ENCODE results near the gene ACBD5. TPM values are rescaled to one million over a fixed set of nuclear protein-coding genes. Genes with fewer than 3 reads are reported as not detected.

The ACBD5 gene
- total RNA-seq, 1 donor from 2014 or later = 23.8 TPM

- H3K4me3 ChIP-seq (ENCODE audit: insufficient read depth, low read depth, low read length) = no peak overlapping the region
- TF ChIP-seq EZH2 (IDR thresholded peaks at IDR 0.05; ENCODE audit: insufficient read depth, low read length) = no peak
- TF ChIP-seq, protein P1, sequence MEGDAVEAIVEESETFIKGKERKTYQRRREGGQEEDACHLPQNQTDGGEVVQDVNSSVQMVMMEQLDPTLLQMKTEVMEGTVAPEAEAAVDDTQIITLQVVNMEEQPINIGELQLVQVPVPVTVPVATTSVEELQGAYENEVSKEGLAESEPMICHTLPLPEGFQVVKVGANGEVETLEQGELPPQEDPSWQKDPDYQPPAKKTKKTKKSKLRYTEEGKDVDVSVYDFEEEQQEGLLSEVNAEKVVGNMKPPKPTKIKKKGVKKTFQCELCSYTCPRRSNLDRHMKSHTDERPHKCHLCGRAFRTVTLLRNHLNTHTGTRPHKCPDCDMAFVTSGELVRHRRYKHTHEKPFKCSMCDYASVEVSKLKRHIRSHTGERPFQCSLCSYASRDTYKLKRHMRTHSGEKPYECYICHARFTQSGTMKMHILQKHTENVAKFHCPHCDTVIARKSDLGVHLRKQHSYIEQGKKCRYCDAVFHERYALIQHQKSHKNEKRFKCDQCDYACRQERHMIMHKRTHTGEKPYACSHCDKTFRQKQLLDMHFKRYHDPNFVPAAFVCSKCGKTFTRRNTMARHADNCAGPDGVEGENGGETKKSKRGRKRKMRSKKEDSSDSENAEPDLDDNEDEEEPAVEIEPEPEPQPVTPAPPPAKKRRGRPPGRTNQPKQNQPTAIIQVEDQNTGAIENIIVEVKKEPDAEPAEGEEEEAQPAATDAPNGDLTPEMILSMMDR (IDR thresholded peaks at IDR 0.05; ENCODE audit: insufficient read depth, low read depth, low read length) = no peak
- no peak overlapping the region for H3K4me2 ChIP-seq (ENCODE audit: low read length)
- no peaks in the 10 kb centered on the region for H4K20me1 ChIP-seq (ENCODE audit: insufficient read depth, low read length)
- H3K4me3 Mint-ChIP-seq (ENCODE audit: unreplicated experiment) = no peak overlapping the region
- H3K79me2 ChIP-seq (ENCODE audit: insufficient read depth, low read length) = no peaks in the 10 kb centered on the region
- no peaks in the 10 kb centered on the region for H3K36me3 ChIP-seq (ENCODE audit: insufficient read depth, low read length)
- H3K27me3 Mint-ChIP-seq (ENCODE audit: low read depth, unreplicated experiment) = no peaks in the 10 kb centered on the region
- DNase-seq (ENCODE audit: low read depth) = no peak
- no peak overlapping the region for H3K27ac Mint-ChIP-seq (ENCODE audit: unreplicated experiment)
- peaks cover 7% of the 10 kb centered on the region for H3K4me1 ChIP-seq (ENCODE audit: insufficient read depth, low read length)
- H3K9ac ChIP-seq (ENCODE audit: low read length) = no peak overlapping the region
- H3K9me3 Mint-ChIP-seq (ENCODE audit: unreplicated experiment) = no peaks in the 10 kb centered on the region
- H2AFZ ChIP-seq (ENCODE audit: low read depth, low read length) = no peak overlapping the region
- H3K27ac ChIP-seq (ENCODE audit: low read depth, low read length) = no peak overlapping the region
- H3K27me3 ChIP-seq (ENCODE audit: insufficient read depth, low read length) = no peaks in the 10 kb centered on the region
- peaks cover 5% of the 10 kb centered on the region for H3K4me1 Mint-ChIP-seq (ENCODE audit: low read depth, unreplicated experiment)
- no peak for FAIRE-seq
- H3K9me3 ChIP-seq (ENCODE audit: insufficient read depth, low read depth, low read length) = no peaks in the 10 kb centered on the region
- peaks cover 8% of the 10 kb centered on the region for H3K36me3 Mint-ChIP-seq (ENCODE audit: low read depth, unreplicated experiment)
Observed at GRCh38 chr10:27190508-27190907, 50.1 kb downstream of the ACBD5 start.

DNA sequence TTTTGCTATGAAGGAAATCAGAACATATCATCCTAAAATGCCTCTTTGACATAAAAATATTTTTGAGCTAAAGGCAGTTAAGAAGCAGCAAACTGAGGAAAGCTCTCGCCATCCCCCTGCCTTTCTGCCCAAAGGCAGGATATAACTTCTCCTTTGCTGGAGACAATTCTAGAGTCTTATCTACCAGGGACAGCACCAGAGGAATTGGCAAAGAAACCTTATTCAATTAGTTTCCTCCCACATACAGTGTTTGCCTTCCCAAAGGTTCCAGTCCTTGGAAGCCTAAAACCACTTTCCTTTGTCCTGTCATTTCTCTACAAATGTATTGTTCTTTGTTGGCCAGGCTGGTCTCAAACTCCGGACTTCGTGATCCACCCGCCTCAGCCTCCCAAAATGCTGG lies 51.7 kb downstream of the ACBD5 start:
- H3K4me1 ChIP-seq (ENCODE audit: insufficient read depth, low read length) = peaks cover 7% of the 10 kb centered on the region
- H3K36me3 Mint-ChIP-seq (ENCODE audit: low read depth, unreplicated experiment) = peaks cover 12% of the 10 kb centered on the region
- no peak overlapping the region for H3K27ac Mint-ChIP-seq (ENCODE audit: unreplicated experiment)
- TF ChIP-seq, protein P1 (IDR thresholded peaks at IDR 0.05; ENCODE audit: insufficient read depth, low read depth, low read length) = no peak
- TF ChIP-seq EZH2 (IDR thresholded peaks at IDR 0.05; ENCODE audit: insufficient read depth, low read length) = no peak
- no peaks in the 10 kb centered on the region for H3K9me3 Mint-ChIP-seq (ENCODE audit: unreplicated experiment)
- DNase-seq (ENCODE audit: low read depth) (no peak), FAIRE-seq (no peak)
- H3K4me3 Mint-ChIP-seq (ENCODE audit: unreplicated experiment) = no peak overlapping the region
- no peaks in the 10 kb centered on the region for H4K20me1 ChIP-seq (ENCODE audit: insufficient read depth, low read length)
- H3K27me3 Mint-ChIP-seq (ENCODE audit: low read depth, unreplicated experiment) = no peaks in the 10 kb centered on the region
- H3K4me1 Mint-ChIP-seq (ENCODE audit: low read depth, unreplicated experiment) = peaks cover 5% of the 10 kb centered on the region
- no peaks in the 10 kb centered on the region for H3K9me3 ChIP-seq (ENCODE audit: insufficient read depth, low read depth, low read length)
- H3K27ac ChIP-seq (ENCODE audit: low read depth, low read length) = no peak overlapping the region
- H3K9ac ChIP-seq (ENCODE audit: low read length) = no peak overlapping the region
- no peaks in the 10 kb centered on the region for H3K79me2 ChIP-seq (ENCODE audit: insufficient read depth, low read length)
- H3K4me3 ChIP-seq (ENCODE audit: insufficient read depth, low read depth, low read length) = no peak overlapping the region
- peaks cover 8% of the 10 kb centered on the region for H3K36me3 ChIP-seq (ENCODE audit: insufficient read depth, low read length)
- H2AFZ ChIP-seq (ENCODE audit: low read depth, low read length) = no peak overlapping the region
- no peaks in the 10 kb centered on the region for H3K27me3 ChIP-seq (ENCODE audit: insufficient read depth, low read length)
- no peak overlapping the region for H3K4me2 ChIP-seq (ENCODE audit: low read length)

DNA sequence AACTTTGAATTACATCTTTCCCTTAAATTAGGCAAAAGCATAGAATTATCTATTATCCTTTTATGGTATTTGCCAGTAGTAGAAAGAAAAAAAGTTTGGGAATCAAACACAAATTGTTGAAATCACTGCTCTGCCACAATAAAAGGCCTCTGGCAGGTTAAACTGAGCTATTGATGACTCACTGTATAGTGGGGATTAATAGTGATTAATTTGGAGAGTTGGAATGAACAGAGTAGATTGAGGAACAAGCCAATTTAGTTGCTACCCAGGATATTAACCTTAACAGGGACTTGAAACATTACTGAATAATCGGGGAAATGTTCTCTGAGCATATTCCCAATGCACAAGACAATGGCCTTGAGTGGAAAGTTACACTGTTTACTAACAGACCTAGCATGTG lies 52.3 kb downstream of the ACBD5 start:
- Mint-ChIP-seq H3K36me3 (ENCODE audit: low read depth, unreplicated experiment) (peaks cover 9% of the 10 kb centered on the region), H3K4me1 (ENCODE audit: low read depth, unreplicated experiment) (peaks cover 5% of the 10 kb centered on the region), H3K27me3 (ENCODE audit: low read depth, unreplicated experiment) (no peaks in the 10 kb centered on the region), H3K9me3 (ENCODE audit: unreplicated experiment) (no peaks in the 10 kb centered on the region), H3K27ac (ENCODE audit: unreplicated experiment) (no peak overlapping the region), H3K4me3 (ENCODE audit: unreplicated experiment) (no peak overlapping the region)
- Histone ChIP-seq H3K4me1 (ENCODE audit: insufficient read depth, low read length) (peaks cover 7% of the 10 kb centered on the region), H3K4me3 (ENCODE audit: insufficient read depth, low read depth, low read length) (no peak overlapping the region), H3K9me3 (ENCODE audit: insufficient read depth, low read depth, low read length) (no peaks in the 10 kb centered on the region), H3K27ac (ENCODE audit: low read depth, low read length) (no peak overlapping the region), H3K9ac (ENCODE audit: low read length) (no peak overlapping the region), H4K20me1 (ENCODE audit: insufficient read depth, low read length) (no peaks in the 10 kb centered on the region), H3K4me2 (ENCODE audit: low read length) (no peak overlapping the region), H3K79me2 (ENCODE audit: insufficient read depth, low read length) (no peaks in the 10 kb centered on the region), H2AFZ (ENCODE audit: low read depth, low read length) (no peak overlapping the region), H3K27me3 (ENCODE audit: insufficient read depth, low read length) (no peaks in the 10 kb centered on the region), H3K36me3 (ENCODE audit: insufficient read depth, low read length) (peaks cover 9% of the 10 kb centered on the region)
- DNase-seq (ENCODE audit: low read depth) = no peak
- TF ChIP-seq, protein P1 (IDR thresholded peaks at IDR 0.05; ENCODE audit: insufficient read depth, low read depth, low read length) = no peak
- no peak for TF ChIP-seq EZH2 (IDR thresholded peaks at IDR 0.05; ENCODE audit: insufficient read depth, low read length)
- no peak for FAIRE-seq
